ENCODE data around the gene DUOX2. TPM values are rescaled to one million over a fixed set of nuclear protein-coding genes. Genes with fewer than 3 reads are reported as not detected.
"Not testable (repeated sequence)": the region's sequence is repeated elsewhere in the genome, so short reads cannot be mapped to it uniquely, and the experiment has no call there.

Gene DUOX2
- polyA plus RNA-seq, 1 donor (not counting 4 experiments of a cell fraction or from before 2014, with no cell fraction given), result 0.31 TPM

DNA sequence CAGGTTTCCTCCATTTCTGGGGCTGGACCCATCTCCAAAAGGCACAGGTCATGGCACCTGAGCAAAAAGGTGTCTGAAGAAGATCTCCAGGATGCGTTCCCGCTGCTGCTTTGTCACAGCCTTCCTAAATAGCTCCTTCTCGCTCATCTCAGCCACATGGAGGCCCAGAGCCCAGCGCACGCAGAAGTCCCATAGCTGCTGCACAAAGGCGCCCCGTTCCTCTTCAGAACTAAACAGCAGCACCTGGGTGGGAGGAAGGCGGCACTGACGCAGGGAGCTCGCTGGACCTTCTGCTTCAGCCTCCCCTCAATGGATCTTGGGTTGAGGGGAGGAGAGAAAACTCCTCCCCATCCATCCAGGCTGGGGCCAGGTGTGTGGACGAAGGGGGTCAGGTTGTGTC lies 8.4 kb downstream of the DUOX2 start:
- H3K9ac ChIP-seq (ENCODE audit: control insufficient read depth, extremely low read depth, insufficient read depth, low read length), result no peak overlapping the region
- no peaks in the 10 kb centered on the region for H3K9me3 ChIP-seq (ENCODE audit: control insufficient read depth, low read depth, low read length)
- no peaks in the 10 kb centered on the region for H4K20me1 ChIP-seq (ENCODE audit: control insufficient read depth, extremely low read depth, insufficient read depth, low read length)
- H3K9me1 ChIP-seq (ENCODE audit: control insufficient read depth, extremely low read depth, insufficient read depth, low read length), result no peaks in the 10 kb centered on the region
- DNase-seq (ENCODE audit: low read depth, low spot score), result no peak
- no peak overlapping the region for H3K4me2 ChIP-seq (ENCODE audit: control insufficient read depth, extremely low read depth, insufficient read depth, low read depth, low read length)
- H2AFZ ChIP-seq (ENCODE audit: control insufficient read depth, low read length), result no peak overlapping the region
- H3K4me1 ChIP-seq (ENCODE audit: control insufficient read depth, extremely low read depth, insufficient read depth, low read length), result no peaks in the 10 kb centered on the region
- no peak overlapping the region for H3K4me3 ChIP-seq (ENCODE audit: control insufficient read depth in 2 of 3, extremely low read depth in 1 of 3, insufficient read depth in 2 of 3, low read depth in 1 of 3, low read length in 3 of 3)
- no peaks in the 10 kb centered on the region for H3K36me3 ChIP-seq (ENCODE audit: control insufficient read depth in 2 of 2, extremely low read depth in 1 of 2, insufficient read depth in 2 of 2, low read length in 2 of 2)
- no peaks in the 10 kb centered on the region for H3K79me2 ChIP-seq (ENCODE audit: control insufficient read depth, insufficient read depth, low read length)
- TF ChIP-seq, protein P1, sequence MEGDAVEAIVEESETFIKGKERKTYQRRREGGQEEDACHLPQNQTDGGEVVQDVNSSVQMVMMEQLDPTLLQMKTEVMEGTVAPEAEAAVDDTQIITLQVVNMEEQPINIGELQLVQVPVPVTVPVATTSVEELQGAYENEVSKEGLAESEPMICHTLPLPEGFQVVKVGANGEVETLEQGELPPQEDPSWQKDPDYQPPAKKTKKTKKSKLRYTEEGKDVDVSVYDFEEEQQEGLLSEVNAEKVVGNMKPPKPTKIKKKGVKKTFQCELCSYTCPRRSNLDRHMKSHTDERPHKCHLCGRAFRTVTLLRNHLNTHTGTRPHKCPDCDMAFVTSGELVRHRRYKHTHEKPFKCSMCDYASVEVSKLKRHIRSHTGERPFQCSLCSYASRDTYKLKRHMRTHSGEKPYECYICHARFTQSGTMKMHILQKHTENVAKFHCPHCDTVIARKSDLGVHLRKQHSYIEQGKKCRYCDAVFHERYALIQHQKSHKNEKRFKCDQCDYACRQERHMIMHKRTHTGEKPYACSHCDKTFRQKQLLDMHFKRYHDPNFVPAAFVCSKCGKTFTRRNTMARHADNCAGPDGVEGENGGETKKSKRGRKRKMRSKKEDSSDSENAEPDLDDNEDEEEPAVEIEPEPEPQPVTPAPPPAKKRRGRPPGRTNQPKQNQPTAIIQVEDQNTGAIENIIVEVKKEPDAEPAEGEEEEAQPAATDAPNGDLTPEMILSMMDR (optimal IDR thresholded peaks at IDR 0.05 in 1 of 3, IDR thresholded peaks at IDR 0.05 in 1 of 3, conservative IDR thresholded peaks at IDR 0.05 in 1 of 3; ENCODE audit: extremely low read depth in 1 of 3, insufficient read depth in 2 of 3, low read length in 3 of 3), result no peak
- TF ChIP-seq EZH2 (IDR thresholded peaks at IDR 0.05; ENCODE audit: low read length), result no peak
- dilution Hi-C loops (cut with MboI; ENCODE audit: extremely low pct_ligation_motif_present, low sequenced_read_pairs), result no loop called here
- peaks cover 24% of the 10 kb centered on the region for H3K27me3 ChIP-seq (ENCODE audit: control insufficient read depth, extremely low read depth, insufficient read depth, low read length)
- FAIRE-seq, result no peak
- no peak overlapping the region for H3K27ac ChIP-seq (ENCODE audit: control insufficient read depth, insufficient read depth, low read length)

DNA sequence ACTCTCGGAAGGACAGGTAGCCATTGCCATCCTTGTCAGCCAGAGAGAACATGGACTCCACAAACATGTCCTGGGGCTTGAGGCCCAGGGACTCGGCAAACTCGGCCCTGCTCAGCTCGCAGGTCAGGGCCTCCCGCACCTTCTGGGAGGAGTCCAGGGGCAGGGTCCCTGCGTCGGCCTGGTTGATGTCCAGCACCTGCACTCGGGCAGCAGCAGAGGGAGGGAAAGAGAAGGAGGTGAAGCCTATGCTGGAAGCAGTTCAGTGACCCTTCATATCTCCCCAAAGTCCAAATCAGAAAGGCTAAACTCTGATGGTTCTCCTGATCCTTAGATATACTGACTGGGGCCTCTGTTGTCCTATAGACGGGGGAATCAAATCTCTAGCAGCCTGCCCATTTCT lies 9.8 kb downstream of the DUOX2 start:
- H3K9me1 ChIP-seq (ENCODE audit: control insufficient read depth, extremely low read depth, insufficient read depth, low read length); dilution Hi-C loops (cut with MboI; ENCODE audit: extremely low pct_ligation_motif_present, low sequenced_read_pairs); FAIRE-seq; H3K27ac ChIP-seq (ENCODE audit: control insufficient read depth, insufficient read depth, low read length); H3K4me2 ChIP-seq (ENCODE audit: control insufficient read depth, extremely low read depth, insufficient read depth, low read depth, low read length); H3K36me3 ChIP-seq (ENCODE audit: control insufficient read depth in 2 of 2, extremely low read depth in 1 of 2, insufficient read depth in 2 of 2, low read length in 2 of 2); H3K4me1 ChIP-seq (ENCODE audit: control insufficient read depth, extremely low read depth, insufficient read depth, low read length); H2AFZ ChIP-seq (ENCODE audit: control insufficient read depth, low read length); H3K9ac ChIP-seq (ENCODE audit: control insufficient read depth, extremely low read depth, insufficient read depth, low read length); H3K79me2 ChIP-seq (ENCODE audit: control insufficient read depth, insufficient read depth, low read length); H3K9me3 ChIP-seq (ENCODE audit: control insufficient read depth, low read depth, low read length); H3K4me3 ChIP-seq (ENCODE audit: control insufficient read depth in 2 of 3, extremely low read depth in 1 of 3, insufficient read depth in 2 of 3, low read depth in 1 of 3, low read length in 3 of 3); H4K20me1 ChIP-seq (ENCODE audit: control insufficient read depth, extremely low read depth, insufficient read depth, low read length); DNase-seq (ENCODE audit: low read depth, low spot score); H3K27me3 ChIP-seq (ENCODE audit: control insufficient read depth, extremely low read depth, insufficient read depth, low read length): not testable (repeated sequence)

DNA sequence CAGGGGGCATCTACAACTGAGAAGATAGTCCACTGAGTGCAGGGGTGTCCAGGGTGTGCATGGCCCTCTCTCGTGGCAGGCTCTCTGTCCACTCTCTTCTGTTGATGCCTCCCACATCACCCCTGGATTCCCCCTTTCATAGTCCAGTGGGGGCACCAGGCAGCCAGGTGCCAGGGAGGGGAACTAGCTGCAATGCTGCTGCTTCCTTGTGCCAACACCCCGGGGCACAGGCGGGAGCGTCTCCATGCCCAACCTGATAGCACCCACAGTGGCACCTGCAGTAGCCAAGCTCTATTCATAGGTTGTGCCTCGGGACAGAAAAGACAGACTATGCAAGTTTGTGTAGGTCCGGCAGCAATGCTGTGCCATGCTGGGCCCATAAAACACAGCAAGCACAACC lies 11.7 kb downstream of the DUOX2 start:
- Histone ChIP-seq H3K4me1 (ENCODE audit: control insufficient read depth, extremely low read depth, insufficient read depth, low read length) (no peaks in the 10 kb centered on the region), H3K4me2 (ENCODE audit: control insufficient read depth, extremely low read depth, insufficient read depth, low read depth, low read length) (no peak overlapping the region), H3K27me3 (ENCODE audit: control insufficient read depth, extremely low read depth, insufficient read depth, low read length) (peaks cover 9% of the 10 kb centered on the region), H4K20me1 (ENCODE audit: control insufficient read depth, extremely low read depth, insufficient read depth, low read length) (no peaks in the 10 kb centered on the region), H3K9ac (ENCODE audit: control insufficient read depth, extremely low read depth, insufficient read depth, low read length) (no peak overlapping the region), H3K36me3 (ENCODE audit: control insufficient read depth in 2 of 2, extremely low read depth in 1 of 2, insufficient read depth in 2 of 2, low read length in 2 of 2) (no peaks in the 10 kb centered on the region), H3K79me2 (ENCODE audit: control insufficient read depth, insufficient read depth, low read length) (no peaks in the 10 kb centered on the region), H3K27ac (ENCODE audit: control insufficient read depth, insufficient read depth, low read length) (no peak overlapping the region), H3K9me1 (ENCODE audit: control insufficient read depth, extremely low read depth, insufficient read depth, low read length) (no peaks in the 10 kb centered on the region), H3K9me3 (ENCODE audit: control insufficient read depth, low read depth, low read length) (no peaks in the 10 kb centered on the region), H3K4me3 (ENCODE audit: control insufficient read depth in 2 of 3, extremely low read depth in 1 of 3, insufficient read depth in 2 of 3, low read depth in 1 of 3, low read length in 3 of 3) (no peak overlapping the region), H2AFZ (ENCODE audit: control insufficient read depth, low read length) (no peak overlapping the region)
- FAIRE-seq (no peak), DNase-seq (ENCODE audit: low read depth, low spot score) (no peak)
- TF ChIP-seq, protein P1 (optimal IDR thresholded peaks at IDR 0.05 in 1 of 3, IDR thresholded peaks at IDR 0.05 in 1 of 3, conservative IDR thresholded peaks at IDR 0.05 in 1 of 3; ENCODE audit: extremely low read depth in 1 of 3, insufficient read depth in 2 of 3, low read length in 3 of 3), result no peak
- no peak for TF ChIP-seq EZH2 (IDR thresholded peaks at IDR 0.05; ENCODE audit: low read length)
- dilution Hi-C loops (cut with MboI; ENCODE audit: extremely low pct_ligation_motif_present, low sequenced_read_pairs), result no loop called here

Measured in keratinocyte (primary cell).